Neural progenitor cell (in vitro differentiated cells): Measurements from ENCODE around the gene MRPS34.

Source experiments
- CTCF ChIP-seq: fragments of 200-600 bp; sonication (generic); IDR thresholded peaks from 2 replicates; pipeline ENCODE4 v1.5.1; 2017; ENCODE audit warnings: antibody characterized with exemption, mild to moderate bottlenecking
- EZH2 ChIP-seq: fragments of 200-600 bp; sonication (generic); IDR thresholded peaks from 2 replicates; pipeline ENCODE4 v1.6.1; 2017; ENCODE audit warnings: antibody characterized with exemption, mild to moderate bottlenecking, moderate library complexity
- EZH2phosphoT487 ChIP-seq: fragments of 200-600 bp; sonication (generic); IDR thresholded peaks from 2 replicates; pipeline ENCODE4 v1.6.1; 2017; ENCODE audit warnings: antibody characterized with exemption

- TF ChIP-seq CTCF (no peak), EZH2 (no peak), EZH2phosphoT487 (no peak)
Observed at GRCh38 chr16:1780677-1781072, 7.7 kb upstream of the MRPS34 start.
